ENCODE data around the gene IRX2.

IRX2 gene

GRCh38 chr5:2704806-2705645 is 46.5 kb downstream of the IRX2 start:
- Histone ChIP-seq H3K79me2 (ENCODE audit: insufficient read depth, low read depth) (no peaks in the 10 kb centered on the region), H3K27me3 (ENCODE audit: insufficient read depth, low read depth) (no peaks in the 10 kb centered on the region), H3K4me2 (no peak overlapping the region), H3K4me3 (IDR thresholded peaks at IDR 0.05; ENCODE audit: insufficient read depth, low read depth, low read length) (no peak overlapping the region), H3K9ac (no peak overlapping the region), H4K20me1 (ENCODE audit: insufficient read depth) (no peaks in the 10 kb centered on the region), H3K36me3 (ENCODE audit: insufficient read depth) (no peaks in the 10 kb centered on the region), H3K27ac (no peak overlapping the region), H3K4me1 (ENCODE audit: low read depth, poor library complexity, severe bottlenecking) (no peaks in the 10 kb centered on the region), H2AFZ (ENCODE audit: low read depth) (no peak overlapping the region)
- TF ChIP-seq CTCF (conservative IDR thresholded peaks at IDR 0.05; ENCODE audit: low read depth, low read length) = no peak

- H3K27me3 ChIP-seq (ENCODE audit: insufficient read depth, low read depth) = no peaks in the 10 kb centered on the region
- H3K36me3 ChIP-seq (ENCODE audit: insufficient read depth) = no peaks in the 10 kb centered on the region
- TF ChIP-seq CTCF (conservative IDR thresholded peaks at IDR 0.05; ENCODE audit: low read depth, low read length) = no peak
- H3K9ac ChIP-seq = no peak overlapping the region
- H3K4me2 ChIP-seq = no peak overlapping the region
- H3K79me2 ChIP-seq (ENCODE audit: insufficient read depth, low read depth) = no peaks in the 10 kb centered on the region
- no peak overlapping the region for H2AFZ ChIP-seq (ENCODE audit: low read depth)
- H4K20me1 ChIP-seq (ENCODE audit: insufficient read depth) = no peaks in the 10 kb centered on the region
- H3K4me3 ChIP-seq (IDR thresholded peaks at IDR 0.05; ENCODE audit: insufficient read depth, low read depth, low read length) = no peak overlapping the region
- H3K27ac ChIP-seq = no peak overlapping the region
- no peaks in the 10 kb centered on the region for H3K4me1 ChIP-seq (ENCODE audit: low read depth, poor library complexity, severe bottlenecking)
Measured at GRCh38 chr5:2704111-2704510, 47.4 kb downstream of the IRX2 start.

GRCh38 chr5:2703615-2704014 is 47.9 kb downstream of the IRX2 start:
- no peaks in the 10 kb centered on the region for H3K4me1 ChIP-seq (ENCODE audit: low read depth, poor library complexity, severe bottlenecking)
- TF ChIP-seq CTCF (conservative IDR thresholded peaks at IDR 0.05; ENCODE audit: low read depth, low read length) = no peak

GRCh38 chr5:2703041-2703440 is 48.4 kb downstream of the IRX2 start:
- no peaks in the 10 kb centered on the region for H3K79me2 ChIP-seq (ENCODE audit: insufficient read depth, low read depth)
- no peaks in the 10 kb centered on the region for H3K36me3 ChIP-seq (ENCODE audit: insufficient read depth)
- no peaks in the 10 kb centered on the region for H3K27me3 ChIP-seq (ENCODE audit: insufficient read depth, low read depth)
- H3K4me2 ChIP-seq = no peak overlapping the region
- no peak overlapping the region for H3K4me3 ChIP-seq (IDR thresholded peaks at IDR 0.05; ENCODE audit: insufficient read depth, low read depth, low read length)
- no peak overlapping the region for H2AFZ ChIP-seq (ENCODE audit: low read depth)
- TF ChIP-seq CTCF (conservative IDR thresholded peaks at IDR 0.05; ENCODE audit: low read depth, low read length) = no peak
- H3K4me1 ChIP-seq (ENCODE audit: low read depth, poor library complexity, severe bottlenecking) = no peaks in the 10 kb centered on the region
- H4K20me1 ChIP-seq (ENCODE audit: insufficient read depth) = no peaks in the 10 kb centered on the region
- no peak overlapping the region for H3K9ac ChIP-seq
- no peak overlapping the region for H3K27ac ChIP-seq

More at GRCh38 chr5:2703615-2704014, 47.9 kb downstream of the IRX2 start:
- Histone ChIP-seq H4K20me1 (ENCODE audit: insufficient read depth) (no peaks in the 10 kb centered on the region), H3K36me3 (ENCODE audit: insufficient read depth) (no peaks in the 10 kb centered on the region), H3K27me3 (ENCODE audit: insufficient read depth, low read depth) (no peaks in the 10 kb centered on the region), H2AFZ (ENCODE audit: low read depth) (no peak overlapping the region), H3K27ac (no peak overlapping the region), H3K9ac (no peak overlapping the region), H3K4me3 (IDR thresholded peaks at IDR 0.05; ENCODE audit: insufficient read depth, low read depth, low read length) (no peak overlapping the region), H3K4me2 (no peak overlapping the region), H3K79me2 (ENCODE audit: insufficient read depth, low read depth) (no peaks in the 10 kb centered on the region)

All from KMS-11 (cell line).